HCT116 (cell line): ENCODE results near the gene DRD3. TPM values are rescaled to one million over a fixed set of nuclear protein-coding genes. Genes with fewer than 3 reads are reported as not detected.
A peak's percentile ranks its signal among the peaks of the same experiment; 100 is the strongest.

Experiments used
- ATAC-seq: fragments of 200-7000 bp; cut with Tn5 transposase; 2 replicates; pipeline ENCODE4 v1.9.1; 2020; ENCODE audit warnings: mild to moderate bottlenecking, moderate library complexity
- BruUV-seq: library from RNA; stranded (reverse); fragments of 400-500 nt; replicated peaks from 2 replicates; lab custom pipeline; 2021; lab: Mats Ljungman, UMichigan
- CTCF ChIA-PET: fragments of 300-600 bp; sonication (Branson Sonifier 250); formaldehyde crosslinking; loops from one replicate; lab custom pipeline; 2021; ENCODE audit warnings: antibody characterized with exemption; lab: Charles Lee
- POLR2A ChIA-PET: fragments of 300-600, 350-600 bp; sonication (Branson Sonifier 250); formaldehyde crosslinking; loops from one replicate; lab custom pipeline; 2021; ENCODE audit warnings: antibody characterized with exemption; lab: Charles Lee
- RAD21 ChIA-PET, 2 experiments: fragments of 300-600 bp; sonication (Branson Sonifier 250); formaldehyde crosslinking; loops; one replicate each; lab custom pipeline; 2023; ENCODE audit warnings: low total read pairs in 2 of 2; ENCODE audit not compliant: uncharacterized antibody in 2 of 2, unreplicated experiment in 2 of 2, low non-redundant PET in 1 of 2; lab: Charles Lee
- DNase-seq: peaks from one replicate; pipeline ENCODE4 v3.0.0-alpha.2; 2010; ENCODE audit warnings: low read depth, low spot score
- H2AFZ ChIP-seq: fragments of 200-600 bp; shearing (Covaris generic), sonication (generic); 2 replicates; pipeline ENCODE4 v1.6.1; 2017; ENCODE audit warnings: low read depth, mixed run types, mixed read lengths, antibody characterized with exemption, low read length; ENCODE audit not compliant: poor library complexity, severe bottlenecking
- H3K27ac ChIP-seq: 2 replicates; pipeline ENCODE4 v1.5.1; 2012; ENCODE audit warnings: low read depth, low read length
- H3K27me3 ChIP-seq: fragments of 200-600 bp; sonication (generic); 2 replicates; pipeline ENCODE4 v1.6.1; 2016; ENCODE audit warnings: mixed run types, low read length, mixed read lengths; ENCODE audit not compliant: insufficient read depth
- H3K36me3 ChIP-seq, 2 experiments: fragments of 200-500 bp in 1 of 2; fragments of 200-600 bp in 1 of 2; sonication (Bioruptor generic) in 1 of 2; sonication (generic) in 1 of 2; 2 replicates each; pipeline versions ENCODE4 v1.5.1 to v1.6.1; 2014 to 2016; ENCODE audit warnings: low read length in 2 of 2, inconsistent platforms in 1 of 2, mixed read lengths in 1 of 2, mixed run types in 1 of 2; ENCODE audit not compliant: insufficient read depth in 2 of 2, control insufficient read depth in 1 of 2
- H3K4me1 ChIP-seq, 2 experiments: fragments of 200-600 bp in 1 of 2; sonication (generic) in 1 of 2; 2 replicates each; pipeline versions ENCODE4 v1.5.1 to v1.6.1; 2012 to 2017; ENCODE audit warnings: low read length in 2 of 2, inconsistent platforms in 1 of 2, mild to moderate bottlenecking in 1 of 2, mixed read lengths in 1 of 2, mixed run types in 1 of 2, moderate library complexity in 1 of 2; ENCODE audit not compliant: insufficient read depth in 2 of 2, control insufficient read depth in 1 of 2
- H3K4me2 ChIP-seq: fragments of 200-600 bp; sonication (generic); 2 replicates; pipeline ENCODE4 v1.6.1; 2017; ENCODE audit warnings: mixed run types, low read length, mixed read lengths
- H3K4me3 ChIP-seq, 2 experiments: fragments of 200-600 bp in 1 of 2; sonication (generic) in 1 of 2; replicated peaks in 1 of 2; 2 replicates each; pipeline ENCODE4 v1.5.1; 2011 to 2016; ENCODE audit warnings: low read length in 2 of 2, control low read depth in 1 of 2, low read depth in 1 of 2, mild to moderate bottlenecking in 1 of 2, mixed read lengths in 1 of 2, mixed run types in 1 of 2
- H3K79me2 ChIP-seq: fragments of 200-600 bp; sonication (generic); 2 replicates; pipeline ENCODE4 v1.6.1; 2017; ENCODE audit warnings: mild to moderate bottlenecking, mixed run types, low read length, moderate library complexity, mixed read lengths; ENCODE audit not compliant: insufficient read depth
- H3K9ac ChIP-seq: fragments of 200-600 bp; sonication (generic); 2 replicates; pipeline ENCODE4 v1.6.1; 2016; ENCODE audit warnings: low read length, mixed read lengths
- H3K9me2 ChIP-seq: fragments of 200-600 bp; sonication (generic), shearing (Covaris generic); 2 replicates; pipeline ENCODE4 v1.6.1; 2017; ENCODE audit warnings: mixed run types, mild to moderate bottlenecking, moderate library complexity; ENCODE audit not compliant: insufficient read depth
- H3K9me3 ChIP-seq, 2 experiments: fragments of 200-500 bp in 1 of 2; fragments of 200-600 bp in 1 of 2; sonication (Bioruptor generic) in 1 of 2; sonication (generic) in 1 of 2; 2 replicates each; pipeline ENCODE4 v1.6.1; 2014 to 2017; ENCODE audit warnings: low read length in 2 of 2, mixed read lengths in 2 of 2, inconsistent platforms in 1 of 2, low read depth in 1 of 2, mild to moderate bottlenecking in 1 of 2, mixed run types in 1 of 2, moderate library complexity in 1 of 2; ENCODE audit not compliant: control insufficient read depth in 1 of 2, insufficient read depth in 1 of 2
- H4K20me1 ChIP-seq: fragments of 200-600 bp; sonication (generic), shearing (Covaris generic); 2 replicates; pipeline ENCODE4 v1.6.1; 2017; ENCODE audit warnings: mixed run types, mild to moderate bottlenecking, moderate library complexity; ENCODE audit not compliant: insufficient read depth
- ATF3 ChIP-seq: IDR thresholded peaks from 2 replicates; pipeline ENCODE4 v1.6.1; 2012
- CTCF ChIP-seq, 3 experiments: fragments of 200-600 bp in 1 of 3; sonication (generic) in 1 of 3; IDR thresholded peaks in 2 of 3; conservative IDR thresholded peaks in 1 of 3; 2 replicates each; pipeline ENCODE4 v1.5.1; 2012 to 2017; ENCODE audit warnings: low read depth in 2 of 3, low read length in 2 of 3, antibody characterized with exemption in 1 of 3, borderline replicate concordance in 1 of 3, control low read depth in 1 of 3, mild to moderate bottlenecking in 1 of 3, mixed read lengths in 1 of 3, mixed run types in 1 of 3, moderate library complexity in 1 of 3; ENCODE audit not compliant: insufficient read depth in 1 of 3
- FOSL1 ChIP-seq: IDR thresholded peaks from 2 replicates; pipeline ENCODE4 v1.6.1; 2012; ENCODE audit warnings: low read depth
- JUND ChIP-seq: IDR thresholded peaks from 2 replicates; pipeline ENCODE4 v1.6.1; 2012
- MAX ChIP-seq: IDR thresholded peaks from 2 replicates; pipeline ENCODE4 v1.6.1; 2012
- POLR2AphosphoS5 ChIP-seq: IDR thresholded peaks from 2 replicates; pipeline ENCODE4 v1.6.1; 2011; ENCODE audit warnings: mild to moderate bottlenecking, low read depth, low read length, moderate library complexity
- REST ChIP-seq: IDR thresholded peaks from 2 replicates; pipeline ENCODE4 v1.6.1; 2012; ENCODE audit warnings: low read depth
- SP1 ChIP-seq: IDR thresholded peaks from 2 replicates; pipeline ENCODE4 v1.6.1; 2012; ENCODE audit warnings: low read depth
- SRF ChIP-seq: IDR thresholded peaks from 2 replicates; pipeline ENCODE4 v1.6.1; 2012; ENCODE audit warnings: low read depth
- YY1 ChIP-seq: IDR thresholded peaks from 2 replicates; pipeline ENCODE4 v1.6.1; 2011; ENCODE audit warnings: low read length, low read depth, moderate library complexity, mild to moderate bottlenecking; ENCODE audit not compliant: insufficient replicate concordance; ENCODE audit errors: extremely low read depth
- ZBTB33 ChIP-seq: IDR thresholded peaks from 2 replicates; pipeline ENCODE4 v1.6.1; 2011; ENCODE audit warnings: mild to moderate bottlenecking, low read length, moderate library complexity; ENCODE audit not compliant: insufficient replicate concordance; ENCODE audit errors: extremely low read depth
- ZFX ChIP-seq: fragments of 450-650 bp; IDR thresholded peaks from 2 replicates; pipeline ENCODE4 v1.6.1; 2017
- intact Hi-C: fragments of 100-400 bp; cut with micrococcal nuclease; formaldehyde crosslinking; loops from 2 replicates; pipeline ENCODE4 v1.10.0; 2022
- total RNA-seq: library from RNA; stranded (reverse); gene quantifications from one replicate; pipeline ENCODE4 v1.2.1, GENCODE V29; 2021; ENCODE audit not compliant: unreplicated experiment

Gene DRD3
- total RNA-seq, 1 experiment from 2014 or later, result not detected

- Histone ChIP-seq H3K4me3 (no peak overlapping the region), H3K4me1 (peaks cover 0 to 11% of the 10 kb centered on the region in 2 experiments; a peak in 1 of 4 replicates), H3K79me2 (no peaks in the 10 kb centered on the region), H3K4me2 (no peak overlapping the region), H3K9ac (no peak overlapping the region), H3K36me3 (no peaks in the 10 kb centered on the region), H3K27ac (no peak overlapping the region), H3K9me2 (no peaks in the 10 kb centered on the region), H2AFZ (no peak overlapping the region), H3K9me3 (no peaks in the 10 kb centered on the region), H4K20me1 (no peaks in the 10 kb centered on the region), H3K27me3 (no peaks in the 10 kb centered on the region)
- no TSS peak for BruUV-seq
- CTCF ChIA-PET, result no interaction called here
- DNase-seq, result no peak
- peak; percentile 38; the same call in 1 of the 2 replicates for TF ChIP-seq FOSL1
- TF ChIP-seq REST, result no peak
- TF ChIP-seq JUND, result 0 out of 2 replicates have a peak, but pooled peaks have one; percentile 26
- TF ChIP-seq ZFX, result no peak
- RAD21 ChIA-PET, result no interaction called here
- intact Hi-C loops, result no loop called here
- POLR2A ChIA-PET, result no interaction called here
- no peak for ATAC-seq
These were observed 50.6 kb downstream of the DRD3 start for GRCh38 chr3:114128231-114128630.

- DNase-seq (no peak), ATAC-seq (no peak)
- intact Hi-C loops, result no loop called here
- H3K36me3 ChIP-seq, result no peaks in the 10 kb centered on the region
- no peaks in the 10 kb centered on the region for H3K27me3 ChIP-seq
- H2AFZ ChIP-seq, result no peak overlapping the region
- H3K9ac ChIP-seq, result no peak overlapping the region
- H3K4me2 ChIP-seq, result no peak overlapping the region
- H3K4me1 ChIP-seq, result peaks cover 0 to 11% of the 10 kb centered on the region in 2 experiments; a peak in 1 of 4 replicates
- ChIA-PET RAD21 (no interaction called here), POLR2A (no interaction called here), CTCF (no interaction called here)
- no peaks in the 10 kb centered on the region for H3K79me2 ChIP-seq
- BruUV-seq, result no TSS peak
- no peaks in the 10 kb centered on the region for H3K9me2 ChIP-seq
- no peaks in the 10 kb centered on the region for H3K9me3 ChIP-seq
- no peaks in the 10 kb centered on the region for H4K20me1 ChIP-seq
- no peak overlapping the region for H3K27ac ChIP-seq
- H3K4me3 ChIP-seq, result no peak overlapping the region
- no peak for TF ChIP-seq YY1
- no peak for TF ChIP-seq ZFX
- no peak for TF ChIP-seq POLR2AphosphoS5
- TF ChIP-seq SP1, result no peak
- no peak for TF ChIP-seq ATF3
- no peak for TF ChIP-seq MAX
- TF ChIP-seq SRF, result no peak
- no peak for TF ChIP-seq ZBTB33
- no peak for TF ChIP-seq CTCF (IDR thresholded peaks at IDR 0.05 in 2 of 3, conservative IDR thresholded peaks at IDR 0.05 in 1 of 3; ENCODE audit: borderline replicate concordance in 1 of 3, insufficient read depth in 1 of 3, low read depth in 2 of 3, low read length in 2 of 3)
- TF ChIP-seq FOSL1, result no peak
These were observed 51.3 kb downstream of the DRD3 start for GRCh38 chr3:114127517-114127916.
